ENCODE data around the gene OR6Y1.

OR6Y1 gene

GRCh38 chr1:158494796-158495195, 59.4 kb downstream of the OR6Y1 start:
- TF ChIP-seq, protein P1, sequence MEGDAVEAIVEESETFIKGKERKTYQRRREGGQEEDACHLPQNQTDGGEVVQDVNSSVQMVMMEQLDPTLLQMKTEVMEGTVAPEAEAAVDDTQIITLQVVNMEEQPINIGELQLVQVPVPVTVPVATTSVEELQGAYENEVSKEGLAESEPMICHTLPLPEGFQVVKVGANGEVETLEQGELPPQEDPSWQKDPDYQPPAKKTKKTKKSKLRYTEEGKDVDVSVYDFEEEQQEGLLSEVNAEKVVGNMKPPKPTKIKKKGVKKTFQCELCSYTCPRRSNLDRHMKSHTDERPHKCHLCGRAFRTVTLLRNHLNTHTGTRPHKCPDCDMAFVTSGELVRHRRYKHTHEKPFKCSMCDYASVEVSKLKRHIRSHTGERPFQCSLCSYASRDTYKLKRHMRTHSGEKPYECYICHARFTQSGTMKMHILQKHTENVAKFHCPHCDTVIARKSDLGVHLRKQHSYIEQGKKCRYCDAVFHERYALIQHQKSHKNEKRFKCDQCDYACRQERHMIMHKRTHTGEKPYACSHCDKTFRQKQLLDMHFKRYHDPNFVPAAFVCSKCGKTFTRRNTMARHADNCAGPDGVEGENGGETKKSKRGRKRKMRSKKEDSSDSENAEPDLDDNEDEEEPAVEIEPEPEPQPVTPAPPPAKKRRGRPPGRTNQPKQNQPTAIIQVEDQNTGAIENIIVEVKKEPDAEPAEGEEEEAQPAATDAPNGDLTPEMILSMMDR (IDR thresholded peaks at IDR 0.05; ENCODE audit: insufficient read depth, low read length, missing control alignments) = no peak
- ChIA-PET POLR2A (no interaction called here), CTCF (interaction anchor here (1.3 kb wide), 1 partner anchor 531 kb away, joined by 3 read pairs; no protein-coding TSS in a partner anchor)
- no peak for DNase-seq (ENCODE audit: low read depth, low spot score)
- H3K4me3 ChIP-seq (ENCODE audit: low read depth, low read length) = no peak overlapping the region
